HT1080 (cell line): ENCODE measurements around the gene RXFP3. TPM values are rescaled to one million over a fixed set of nuclear protein-coding genes. Genes with fewer than 3 reads are reported as not detected.
"Not testable (repeated sequence)": the region's sequence is repeated elsewhere in the genome, so short reads cannot be mapped to it uniquely, and the experiment has no call there.

Experiments
- DNase-seq: peaks from one replicate; pipeline ENCODE4 v3.0.0-alpha.2; 2015; ENCODE audit warnings: low read depth
- polyA plus RNA-seq, 2 experiments: library from polyadenylated mRNA; depleted of rRNA; stranded (reverse); fragments of >200 nt; gene quantifications; 2 replicates each; pipeline ENCODE4 v1.2.3, GENCODE V29; 2015
- total RNA-seq: library from RNA; depleted of rRNA; stranded (reverse); fragments of >200 nt; shearing (Covaris generic); gene quantifications from 2 replicates; pipeline ENCODE4 v1.2.3, GENCODE V29; 2014; rRNA removed

RXFP3 gene
- 0.07 and 0.13 TPM in 2 replicates for total RNA-seq
- polyA plus RNA-seq (2015; cell fraction: cytosol; rRNA removed), result 0.06 TPM in 1 of 2 replicates, not detected in the other
- 0.19 and 0.42 TPM in 2 replicates for polyA plus RNA-seq (2015; cell fraction: nucleus; rRNA removed)

GRCh38 chr5:33936381-33937016 is at the start of gene RXFP3:
Gene RXFP3 (plus strand): TSS chr5:33936386. CDS start chr5:33936741, 355 bp downstream.
- no peak for DNase-seq

GRCh38 chr5:33887268-33887667 is 48.9 kb upstream of the RXFP3 start:
- no peak for DNase-seq

DNA sequence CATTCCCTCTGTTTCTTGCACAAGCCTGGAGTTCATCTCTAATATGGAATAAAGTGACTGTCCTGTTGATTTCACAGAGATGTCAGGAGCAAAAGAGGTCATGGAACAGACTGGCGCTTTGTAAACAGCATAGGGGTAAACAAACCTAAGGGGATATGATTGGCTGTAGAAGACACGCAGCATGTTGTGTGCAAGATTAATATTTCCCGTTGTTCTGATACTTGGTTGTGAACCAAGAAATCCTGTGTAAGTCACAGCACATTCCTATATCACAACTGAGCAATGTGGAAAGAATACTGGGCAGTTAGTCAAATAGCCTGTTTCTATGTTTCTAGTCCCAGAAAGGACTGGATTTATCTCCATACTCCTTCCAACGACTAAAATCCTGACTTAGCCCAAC is 47.6 kb upstream of the RXFP3 start:
- no peak for DNase-seq

GRCh38 chr5:33890131-33891032 is 45.8 kb upstream of the RXFP3 start:
- DNase-seq, result no peak

DNA sequence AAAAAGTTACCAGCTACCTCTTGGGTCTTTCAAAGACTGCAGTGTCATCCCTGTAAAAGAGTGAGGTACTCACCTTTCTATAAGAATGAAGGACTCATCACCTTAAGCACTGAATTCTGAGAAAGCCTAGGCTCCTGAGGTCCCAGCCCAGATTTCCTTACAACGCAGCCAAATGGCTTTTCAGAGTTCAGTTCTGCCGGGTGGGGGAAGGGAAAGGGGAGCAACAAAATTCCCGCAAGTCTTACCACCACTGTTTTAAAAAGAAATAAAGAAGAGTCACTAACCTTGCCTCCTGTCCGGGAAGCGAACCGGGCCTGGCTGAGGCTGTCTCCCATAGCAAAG is 44.8 kb upstream of the RXFP3 start:
- DNase-seq, result no peak

DNA sequence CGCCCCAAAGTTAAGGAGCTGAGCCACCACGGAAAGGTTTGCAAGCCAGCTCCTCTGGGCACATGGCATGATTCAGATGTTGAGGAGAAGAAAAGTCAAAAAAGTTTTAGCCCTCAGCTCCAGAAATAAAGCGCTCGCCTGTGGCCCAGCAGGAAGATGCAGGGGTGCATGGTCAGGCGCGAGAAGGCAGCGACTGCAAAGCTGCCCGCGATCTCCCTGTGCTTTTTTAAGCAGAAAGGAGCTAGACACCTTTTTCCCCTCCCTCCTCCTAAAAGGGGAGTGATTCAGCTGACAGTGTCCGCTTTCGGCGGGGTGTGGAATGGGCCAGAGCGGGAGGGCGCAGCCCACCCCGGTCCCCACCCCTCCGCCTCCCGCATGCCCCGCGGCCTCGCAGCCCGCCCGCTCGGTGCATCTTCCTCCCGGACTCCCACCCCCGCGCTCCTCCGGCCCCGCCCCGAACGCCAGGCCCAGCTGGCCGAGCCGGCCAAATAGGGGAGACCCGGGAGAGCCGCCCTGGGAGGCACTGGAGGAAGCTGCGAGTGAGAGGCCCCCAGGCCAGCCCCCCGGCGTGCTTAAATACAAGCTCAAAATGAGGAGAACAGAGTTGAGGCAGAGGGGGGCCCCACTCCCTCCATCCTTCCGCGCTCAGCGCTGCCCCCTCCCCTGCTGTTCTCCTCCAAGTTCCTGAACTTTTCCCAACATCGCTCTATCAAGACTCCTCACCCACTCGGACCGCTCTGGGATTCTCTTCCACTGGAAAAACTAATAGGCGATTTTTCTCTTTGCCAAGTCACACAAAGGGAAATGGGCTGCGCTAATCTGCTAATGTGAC is 44.2 kb upstream of the RXFP3 start, which contains the start of gene ADAMTS12:
ADAMTS12 (minus strand) TSS at position 203 of the 832 bp plus-strand sequence; CDS start at position 69, 134 bp downstream.
- DNase-seq, result no peak

DNA sequence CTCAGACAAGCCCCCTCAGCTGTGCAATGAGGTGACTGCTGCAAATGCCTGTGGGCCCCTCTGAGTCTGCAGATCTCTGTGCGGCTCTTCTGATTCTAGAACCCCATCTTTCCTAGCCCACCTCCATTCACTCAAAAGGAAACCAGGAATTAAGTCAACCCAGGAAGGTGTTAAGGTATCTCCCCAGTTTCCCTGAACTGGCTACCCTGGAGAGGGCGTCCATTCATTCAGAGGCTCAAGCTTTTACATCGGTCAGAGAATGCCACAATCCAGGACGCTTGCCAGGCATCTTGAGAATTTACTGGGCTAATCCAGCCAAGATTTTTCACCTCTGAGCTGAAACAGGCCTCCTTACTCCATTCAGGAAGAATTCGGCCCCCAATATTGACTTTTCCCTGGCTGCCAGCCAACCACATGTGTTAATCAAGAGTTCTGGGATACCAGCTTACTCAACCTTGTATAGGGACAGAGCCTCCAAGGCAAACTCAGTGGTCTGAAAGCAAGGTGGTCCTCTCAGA is 43.5 kb upstream of the RXFP3 start:
- peak; percentile 30 for DNase-seq

GRCh38 chr5:33894566-33894965 is 41.6 kb upstream of the RXFP3 start:
- DNase-seq, result peak; percentile 79

DNA sequence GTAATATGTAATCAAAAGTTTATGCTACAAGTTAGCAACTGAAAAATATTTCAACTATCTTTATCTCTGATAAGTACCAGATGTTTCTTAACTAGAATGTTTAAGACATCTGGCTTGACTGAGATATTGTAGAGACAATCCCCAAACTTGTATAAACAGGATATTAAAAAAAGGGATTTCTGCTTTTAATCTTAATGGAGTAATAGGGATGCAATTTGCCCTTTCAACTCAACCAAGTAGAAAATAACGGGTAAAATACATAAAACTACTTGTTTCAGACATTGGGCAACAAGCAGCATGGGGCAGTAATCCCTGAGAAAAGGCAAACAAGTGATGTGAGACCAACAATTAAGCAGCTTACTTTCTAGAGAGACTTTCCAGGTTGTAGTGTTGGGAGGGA is 35.0 kb upstream of the RXFP3 start:
- no peak for DNase-seq

GRCh38 chr5:33903118-33903517 is 33.1 kb upstream of the RXFP3 start:
- DNase-seq, result peak; percentile 27

DNA sequence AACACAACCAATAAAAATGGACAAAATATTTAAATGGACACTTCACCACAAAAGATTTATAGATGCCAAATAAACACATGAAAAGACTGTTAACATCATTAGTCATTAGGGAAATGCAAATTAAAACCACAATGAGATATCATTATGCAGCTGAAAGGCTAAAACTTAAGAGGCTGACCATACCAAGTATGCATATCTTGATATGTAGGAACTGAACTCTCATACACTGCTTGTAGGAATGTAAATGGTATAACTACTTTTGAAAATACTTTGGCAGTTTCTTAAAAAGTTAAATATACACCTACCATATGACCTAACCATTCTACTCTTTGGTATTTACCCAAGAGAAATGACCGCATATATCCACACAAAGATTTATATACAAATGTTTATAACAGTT is 30.8 kb upstream of the RXFP3 start:
- no peak for DNase-seq

DNA sequence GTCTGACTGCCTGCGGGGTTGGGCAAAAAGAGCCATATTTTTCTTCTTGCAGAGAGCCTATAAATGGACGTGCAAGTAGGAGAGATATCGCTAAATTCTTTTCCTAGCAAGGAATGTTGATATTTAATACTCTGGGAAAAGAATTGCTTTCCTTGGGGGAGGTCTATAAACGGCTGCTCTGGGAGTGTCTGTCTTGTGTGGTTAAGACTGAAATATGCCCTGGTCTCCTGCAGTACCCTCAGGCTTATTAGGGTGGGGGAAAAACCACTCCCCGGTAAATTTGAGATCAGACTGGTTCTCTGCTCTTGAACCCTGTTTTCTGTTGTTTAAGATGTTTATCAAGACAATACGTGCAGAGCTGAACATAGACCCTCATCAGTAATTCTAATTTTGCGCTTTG is 29.9 kb upstream of the RXFP3 start:
- DNase-seq, result not testable (repeated sequence)

DNA sequence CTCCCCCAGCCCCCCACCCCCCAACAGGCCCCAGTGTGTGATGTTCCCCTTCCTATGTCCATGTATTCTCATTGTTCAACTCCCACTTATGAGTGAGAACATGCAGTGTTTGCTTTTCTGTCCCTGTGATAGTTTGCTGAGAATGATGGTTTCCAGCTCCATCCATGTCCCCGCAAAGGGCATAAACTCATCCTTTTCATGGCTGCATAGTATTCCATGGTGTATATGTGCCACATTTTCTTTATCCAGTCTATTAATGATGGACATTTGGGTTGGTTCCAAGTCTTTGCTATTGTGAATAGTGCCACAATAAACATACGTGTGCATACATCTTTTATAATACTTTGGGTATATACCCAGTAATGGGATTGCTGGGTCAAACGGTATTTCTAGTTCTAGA is 21.3 kb upstream of the RXFP3 start:
- DNase-seq, result not testable (repeated sequence)

- DNase-seq, result no peak
Observed at GRCh38 chr5:33921002-33921401, 15.2 kb upstream of the RXFP3 start.

- DNase-seq, result no peak
Observed at GRCh38 chr5:33925278-33925677, 10.9 kb upstream of the RXFP3 start.

- no peak for DNase-seq
Observed at GRCh38 chr5:33927685-33928084, 8.5 kb upstream of the RXFP3 start.

- no peak for DNase-seq
Observed at GRCh38 chr5:33928283-33928682, 7.9 kb upstream of the RXFP3 start.

GRCh38 chr5:33929925-33930690 is 6.1 kb upstream of the RXFP3 start:
- DNase-seq, result no peak

DNA sequence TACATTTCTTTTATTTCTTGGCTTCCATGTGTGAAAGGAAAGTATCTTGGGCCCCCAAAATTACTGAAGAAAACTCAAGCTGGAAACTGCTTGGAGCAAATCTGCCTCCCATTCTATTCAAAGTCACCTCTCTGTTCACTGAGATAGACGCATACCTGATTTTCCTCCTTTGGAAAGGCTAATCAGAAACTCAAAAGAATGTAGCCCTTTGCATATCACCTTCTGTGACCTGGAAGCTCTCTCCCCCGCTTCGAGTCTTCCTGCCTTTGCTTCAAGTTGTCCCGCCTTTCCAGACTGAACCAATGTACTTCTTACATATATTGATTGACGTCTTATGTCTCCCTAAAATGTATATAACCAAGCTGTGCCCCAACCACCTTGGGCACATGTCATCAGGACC is 5.0 kb upstream of the RXFP3 start:
- DNase-seq, result no peak

- peak; percentile 11 for DNase-seq
Observed at GRCh38 chr5:33933723-33934169, 2.4 kb upstream of the RXFP3 start.
